ENCODE results near the gene DUS1L.

DUS1L gene

GRCh38 chr17:82011617-82012187 lies 53.9 kb downstream of the DUS1L start:
- no peak for TF ChIP-seq CTCF (conservative IDR thresholded peaks at IDR 0.05; ENCODE audit: low read length)
- no peak overlapping the region for H3K4me3 ChIP-seq (ENCODE audit: low read length)
- no peak for DNase-seq (ENCODE audit: low read depth)

DNA sequence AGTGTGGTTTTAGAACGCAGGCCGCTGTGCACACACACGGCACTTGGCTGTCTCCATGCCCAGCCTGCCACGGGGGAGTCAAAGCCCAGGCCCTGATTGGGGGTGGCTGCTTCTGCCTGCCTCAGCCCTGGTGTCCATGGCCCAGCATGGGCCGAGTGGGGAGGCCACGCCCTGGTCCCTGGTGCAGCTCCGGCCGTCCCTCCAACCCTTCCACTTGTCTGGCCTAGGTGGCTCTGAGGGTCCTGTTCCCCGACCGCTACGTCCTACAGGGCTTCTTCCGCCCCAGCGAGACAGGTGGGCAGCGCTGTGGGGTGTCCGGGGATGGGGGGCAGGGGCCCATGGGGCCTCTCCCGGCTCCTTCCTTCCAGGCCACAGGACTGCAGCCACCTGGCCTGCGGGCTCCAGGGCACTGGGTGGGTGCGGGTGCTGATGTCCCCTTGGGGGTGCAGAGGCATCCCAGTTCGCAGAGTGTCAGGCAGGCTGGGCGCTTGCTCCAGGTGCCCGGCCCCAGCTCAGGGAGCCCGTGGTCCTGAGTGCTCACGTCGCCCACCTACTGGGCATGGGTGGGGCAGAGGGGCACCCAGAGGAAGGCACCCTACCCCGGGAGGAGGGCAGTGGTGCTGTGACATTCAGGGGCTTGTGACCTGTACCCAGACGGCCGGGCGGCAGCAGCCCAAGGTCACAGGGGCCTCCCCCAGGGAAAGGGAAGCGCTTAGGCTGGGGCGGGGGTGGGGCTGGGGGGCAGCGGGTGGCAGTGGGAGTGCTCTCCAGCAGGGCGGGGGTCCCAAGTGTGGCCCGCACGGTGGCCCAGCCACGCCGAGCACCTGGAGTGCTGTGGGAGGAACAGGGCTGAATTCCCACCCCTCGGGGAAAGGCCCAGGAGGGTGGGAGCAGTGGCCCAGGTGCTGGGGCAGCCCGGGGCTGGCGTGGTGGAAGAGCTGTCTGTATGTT lies 54.8 kb downstream of the DUS1L start:
- TF ChIP-seq CTCF (conservative IDR thresholded peaks at IDR 0.05; ENCODE audit: low read length) = no peak
- H3K4me3 ChIP-seq (ENCODE audit: low read length) = no peak overlapping the region
- no peak for DNase-seq (ENCODE audit: low read depth)

GRCh38 chr17:82009413-82009812 lies 56.2 kb downstream of the DUS1L start:
- DNase-seq (ENCODE audit: low read depth) = no peak
- no peak overlapping the region for H3K4me3 ChIP-seq (ENCODE audit: low read length)
- TF ChIP-seq CTCF (conservative IDR thresholded peaks at IDR 0.05; ENCODE audit: low read length) = no peak

DNA sequence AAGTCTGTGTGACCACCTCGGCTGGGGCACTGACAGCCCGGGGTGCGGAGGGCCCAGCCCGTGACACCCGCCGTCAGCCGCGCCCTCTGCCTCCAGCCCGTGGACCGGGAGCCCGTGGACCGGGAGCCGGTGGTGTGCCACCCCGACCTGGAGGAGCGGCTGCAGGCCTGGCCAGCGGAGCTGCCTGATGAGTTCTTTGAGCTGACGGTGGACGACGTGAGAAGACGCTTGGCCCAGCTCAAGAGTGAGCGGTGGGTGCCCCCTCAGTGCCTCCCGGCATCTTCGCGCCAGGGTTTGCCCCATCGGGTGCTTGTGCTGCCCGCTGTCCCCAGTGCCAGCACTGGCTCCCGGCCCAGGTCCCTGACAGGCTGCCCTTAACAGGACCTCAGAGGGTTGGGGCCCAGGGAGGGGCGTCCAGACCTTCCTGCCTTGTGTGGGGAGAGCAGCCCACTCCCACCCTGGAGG lies 56.6 kb downstream of the DUS1L start:
- DNase-seq (ENCODE audit: low read depth) = no peak
- TF ChIP-seq CTCF (conservative IDR thresholded peaks at IDR 0.05; ENCODE audit: low read length) = no peak

DNA sequence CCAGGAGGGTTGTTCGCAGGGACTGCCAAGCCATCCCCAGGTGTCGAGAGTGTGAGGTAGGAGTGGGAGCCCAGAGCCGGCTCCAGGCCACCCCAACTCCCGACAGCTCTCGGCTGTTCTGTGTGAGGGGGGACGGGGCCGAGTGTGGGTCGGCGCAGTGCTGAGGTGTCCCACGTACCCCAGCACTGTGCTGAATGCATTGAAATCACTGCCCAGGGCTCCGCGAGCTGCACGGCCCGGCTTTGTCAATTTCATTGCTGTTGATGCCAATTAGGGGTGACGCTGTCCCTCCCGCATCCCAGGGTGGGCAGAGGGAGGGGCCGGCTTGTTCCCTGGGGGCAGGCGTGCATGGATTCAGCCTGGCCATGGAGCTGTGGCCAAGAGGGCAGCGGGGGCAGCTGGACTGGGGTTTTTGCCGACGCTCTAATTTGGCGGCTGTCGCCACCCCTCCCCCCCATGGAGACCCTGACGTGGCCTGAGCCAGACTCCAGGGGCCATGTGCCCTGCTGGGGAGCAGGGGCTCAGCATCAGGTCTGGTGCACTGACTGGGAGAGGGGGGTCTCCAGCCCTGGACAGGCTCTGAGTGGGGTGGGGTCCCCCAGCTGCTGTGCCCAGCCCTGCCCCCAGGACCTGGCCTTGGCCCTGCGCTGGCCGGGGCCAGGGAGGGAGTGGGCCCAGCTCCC lies 57.2 kb downstream of the DUS1L start:
- TF ChIP-seq CTCF (conservative IDR thresholded peaks at IDR 0.05; ENCODE audit: low read length) = no peak
- H3K4me3 ChIP-seq (ENCODE audit: low read length) = no peak overlapping the region
- DNase-seq (ENCODE audit: low read depth) = no peak

More for the DNA sequence above, 56.6 kb downstream of the DUS1L start:
- H3K4me3 ChIP-seq (ENCODE audit: low read length) = no peak overlapping the region
